SK-N-SH (cell line): Measurements from ENCODE around the gene TBC1D1. TPM values are rescaled to one million over a fixed set of nuclear protein-coding genes. Genes with fewer than 3 reads are reported as not detected.
A peak's percentile ranks its signal among the peaks of the same experiment; 100 is the strongest.

ENCODE experiments used
- CTCF ChIA-PET: fragments of 300-600, 350-600 bp; formaldehyde crosslinking; extraction: SDS; loops from one replicate; lab custom pipeline; 2021; lab: Yijun Ruan, JAX
- POLR2A ChIA-PET: fragments of 350-600 bp; sonication (Branson Sonifier 250); formaldehyde crosslinking; extraction: SDS; loops from one replicate; lab custom pipeline; 2020; ENCODE audit warnings: antibody characterized with exemption, inconsistent platforms; lab: Yijun Ruan, JAX
- DNase-seq: peaks from one replicate; pipeline ENCODE4 v3.0.0; 2012
- H2AFZ ChIP-seq: fragments of 200-600 bp; sonication (generic); 2 replicates; pipeline ENCODE4 v1.8.1; 2016; ENCODE audit warnings: antibody characterized with exemption, mild to moderate bottlenecking, low read depth
- H3F3A ChIP-seq: fragments of 200-600 bp; sonication (generic); replicated peaks from 2 replicates; pipeline ENCODE3; 2016; ENCODE audit warnings: antibody characterized with exemption, mild to moderate bottlenecking; ENCODE audit not compliant: insufficient read depth
- H3K27ac ChIP-seq, 2 experiments: fragments of 200-500 bp in 1 of 2; fragments of 200-600 bp in 1 of 2; sonication (Bioruptor generic) in 1 of 2; sonication (generic), shearing (Covaris generic) in 1 of 2; 2 replicates each; pipeline versions ENCODE4 v1.5.1 to v1.6.1; 2014 to 2016; ENCODE audit warnings: low read depth in 2 of 2, inconsistent platforms in 1 of 2, low read length in 1 of 2, mild to moderate bottlenecking in 1 of 2, mixed read lengths in 1 of 2
- H3K27me3 ChIP-seq: fragments of 200-600 bp; sonication (generic), shearing (Covaris generic); 2 replicates; pipeline ENCODE4 v1.6.1; 2016; ENCODE audit warnings: mixed run types; ENCODE audit not compliant: insufficient read depth
- H3K36me3 ChIP-seq, 2 experiments: fragments of 200-500 bp in 1 of 2; fragments of 200-600 bp in 1 of 2; sonication (Bioruptor generic) in 1 of 2; sonication (generic) in 1 of 2; replicated peaks in 1 of 2; 2 replicates each; pipeline versions ENCODE3 to v1.5.1; 2014 to 2016; ENCODE audit warnings: low read length in 1 of 2, mild to moderate bottlenecking in 1 of 2; ENCODE audit not compliant: insufficient read depth in 2 of 2, control insufficient read depth in 1 of 2
- H3K4me1 ChIP-seq, 2 experiments: fragments of 200-500 bp in 1 of 2; fragments of 200-600 bp in 1 of 2; sonication (Bioruptor generic) in 1 of 2; sonication (generic), shearing (Covaris generic) in 1 of 2; 2 replicates each; pipeline versions ENCODE4 v1.5.1 to v1.6.1; 2014 to 2016; ENCODE audit warnings: low read depth in 1 of 2, low read length in 1 of 2, mixed run types in 1 of 2; ENCODE audit not compliant: insufficient read depth in 2 of 2, control insufficient read depth in 1 of 2
- H3K4me2 ChIP-seq: fragments of 200-600 bp; sonication (generic), shearing (Covaris generic); 2 replicates; pipeline ENCODE4 v1.6.1; 2017; ENCODE audit warnings: mixed run types
- H3K4me3 ChIP-seq, 2 experiments: fragments of 200-500 bp in 1 of 2; fragments of 200-600 bp in 1 of 2; sonication (Bioruptor generic) in 1 of 2; sonication (generic), shearing (Covaris generic) in 1 of 2; 2 replicates each; pipeline versions ENCODE4 v1.5.1 to v1.8.1; 2014 to 2016; ENCODE audit warnings: low read depth in 2 of 2, inconsistent platforms in 1 of 2, low read length in 1 of 2, mild to moderate bottlenecking in 1 of 2, mixed read lengths in 1 of 2, moderate library complexity in 1 of 2
- H3K79me2 ChIP-seq: fragments of 200-600 bp; sonication (generic); 2 replicates; pipeline ENCODE4 v1.8.1; 2017; ENCODE audit warnings: mild to moderate bottlenecking; ENCODE audit not compliant: insufficient read depth
- H3K9ac ChIP-seq: fragments of 200-600 bp; sonication (generic); 2 replicates; pipeline ENCODE4 v1.6.1; 2017; ENCODE audit warnings: mixed run types
- H3K9me2 ChIP-seq: fragments of 200-600 bp; sonication (generic); 2 replicates; pipeline ENCODE4 v1.6.1; 2017; ENCODE audit warnings: mixed run types
- H3K9me3 ChIP-seq: fragments of 200-600 bp; sonication (generic); 2 replicates; pipeline ENCODE4 v1.6.1; 2017; ENCODE audit warnings: mixed run types, mild to moderate bottlenecking, moderate library complexity
- H4K20me1 ChIP-seq: fragments of 200-600 bp; sonication (generic); 2 replicates; pipeline ENCODE4 v1.6.1; 2017; ENCODE audit warnings: mild to moderate bottlenecking, mixed run types; ENCODE audit not compliant: insufficient read depth
- CTCF ChIP-seq: fragments of 200-600 bp; sonication (generic); IDR thresholded peaks from 2 replicates; pipeline ENCODE4 v1.6.1; 2017; ENCODE audit warnings: antibody characterized with exemption, mild to moderate bottlenecking, moderate library complexity
- EP300 ChIP-seq, 2 experiments: IDR thresholded peaks; 2 replicates each; pipeline versions ENCODE4 v1.4.0 to v1.6.1; 2012; ENCODE audit warnings: borderline replicate concordance in 1 of 2, low read depth in 1 of 2, low read length in 1 of 2
- EZH2phosphoT487 ChIP-seq: fragments of 200-600 bp; sonication (generic); IDR thresholded peaks from 2 replicates; pipeline ENCODE4 v1.6.1; 2017; ENCODE audit warnings: low read depth, mixed run types, mild to moderate bottlenecking, antibody characterized with exemption, moderate library complexity, borderline replicate concordance
- FOXJ3 ChIP-seq: sonication (generic); formaldehyde crosslinking; IDR thresholded peaks from 2 replicates; pipeline ENCODE4 v1.5.1; 2020; ENCODE audit warnings: mild to moderate bottlenecking, missing genetic modification reagents
- RAD21 ChIP-seq: IDR thresholded peaks from 2 replicates; pipeline ENCODE4 v1.6.1; 2012; ENCODE audit warnings: mild to moderate bottlenecking, low read length
- RCOR1 ChIP-seq: fragments of 150-350 bp; IDR thresholded peaks from 2 replicates; pipeline ENCODE4 v1.6.1; 2017; ENCODE audit warnings: antibody characterized with exemption, low read length
- SMC3 ChIP-seq: IDR thresholded peaks from 2 replicates; pipeline ENCODE4 v1.6.1; 2012; ENCODE audit warnings: low read depth, low read length, improper control_type of control experiment
- WGBS: methylation state at CpG from one replicate; pipeline ENCODE4 v1.1.6; 2017; ENCODE audit warnings: low lambda C conversion rate; 5-methylcytosine and 5-hydroxymethylcytosine counted together
- polyA plus RNA-seq, 3 experiments: library from polyadenylated mRNA; depleted of rRNA; stranded (reverse); fragments of >200 nt; gene quantifications; 2 replicates each; pipeline ENCODE4 v1.2.3, GENCODE V29; 2012
- TF ChIP-seq, protein P1 (sequence below): IDR thresholded peaks from 2 replicates; pipeline ENCODE4 v1.4.0; 2012; ENCODE audit warnings: low read depth

TBC1D1 gene
- polyA plus RNA-seq, 1 of the 3 experiments (the other 2 are of a cell fraction), result 29.8 TPM

DNA sequence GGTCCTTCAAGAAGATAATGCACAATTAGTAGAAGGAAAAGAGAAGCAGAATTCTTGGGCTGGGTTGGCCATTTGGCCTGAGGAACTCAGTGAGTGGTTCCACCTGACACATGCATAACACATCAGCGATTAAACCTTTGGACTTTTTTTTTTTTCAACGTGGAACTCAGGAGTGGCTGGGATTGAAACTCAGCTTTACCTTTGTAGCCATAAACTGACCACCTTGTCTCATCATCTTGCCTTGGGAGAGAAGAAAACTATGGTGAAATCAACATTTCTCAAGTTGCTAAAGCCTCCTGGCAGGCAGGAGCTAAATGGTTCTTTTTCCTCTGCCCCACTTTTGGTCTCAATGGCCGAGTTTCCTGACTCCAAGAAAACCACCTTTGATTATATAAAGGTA lies 85.6 kb downstream of the TBC1D1 start (continued):
- TF ChIP-seq CTCF (no peak), FOXJ3 (no peak)

DNA sequence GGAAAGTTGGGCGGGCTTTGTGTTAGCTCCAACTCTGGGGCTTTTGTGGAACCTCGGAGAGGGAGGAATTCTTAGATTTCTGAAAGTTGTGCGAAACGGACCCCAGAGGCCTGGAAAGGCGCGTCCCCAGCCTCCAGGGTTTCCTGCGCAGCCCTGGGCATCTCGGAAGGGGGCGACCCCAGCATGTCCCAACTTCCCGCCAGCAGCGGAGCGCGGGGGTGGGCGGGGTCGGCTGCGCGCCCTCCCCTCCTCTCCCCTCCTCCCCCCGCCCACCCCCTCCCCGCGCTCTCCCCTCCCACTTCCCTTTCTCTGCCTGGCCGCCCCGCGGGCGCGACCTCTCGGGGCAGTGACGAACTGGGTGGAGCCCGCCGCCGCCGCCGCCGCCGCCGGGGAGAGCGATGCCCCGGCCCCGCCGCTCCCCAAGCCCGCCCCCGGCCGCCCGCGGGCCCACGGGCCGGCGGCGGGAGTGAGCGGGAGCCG lies 86.1 kb downstream of the TBC1D1 start:
- peak overlapping the region; percentile 77; the same call in 1 of the 2 replicates for H3K9ac ChIP-seq
- H3K9me2 ChIP-seq, result no peaks in the 10 kb centered on the region
- DNase-seq, result peak; percentile 93
- H3K9me3 ChIP-seq, result no peaks in the 10 kb centered on the region
- H3K27ac ChIP-seq, result no peak overlapping the region
- TF ChIP-seq EP300 (IDR thresholded peaks at IDR 0.05; ENCODE audit: borderline replicate concordance in 1 of 2, low read depth in 1 of 2, low read length in 1 of 2) (no peak), RAD21 (peak; percentile 18; the same call in 1 of the 2 replicates)
- peak overlapping the region; percentile 70; the same call in 1 of the 2 replicates for H3K4me2 ChIP-seq
- H3F3A ChIP-seq, result peaks cover 15% of the 10 kb centered on the region
- ChIA-PET POLR2A (no interaction called here), CTCF (interaction anchor here (0.6 to 2.0 kb wide), 12 partner anchors 10 to 375 kb away, joined by 3 to 10 read pairs (median 4); partner anchors contain the start of gene PGM2)
- H3K27me3 ChIP-seq, result no peaks in the 10 kb centered on the region
- H3K4me3 ChIP-seq, result peak overlapping the region; percentile 75 to 77; a peak in 3 of 4 replicates
- H3K79me2 ChIP-seq, result peaks cover 35% of the 10 kb centered on the region; the same call in 1 of the 2 replicates
- H3K36me3 ChIP-seq, result no peaks in the 10 kb centered on the region
- peak overlapping the region; percentile 86 for H2AFZ ChIP-seq
- H3K4me1 ChIP-seq, result peaks cover 2 to 8% of the 10 kb centered on the region in 2 experiments; a peak in 2 of 4 replicates
- H4K20me1 ChIP-seq, result no peaks in the 10 kb centered on the region
- 36% methylated on average over 6 of the region's 50 CpGs for WGBS

DNA sequence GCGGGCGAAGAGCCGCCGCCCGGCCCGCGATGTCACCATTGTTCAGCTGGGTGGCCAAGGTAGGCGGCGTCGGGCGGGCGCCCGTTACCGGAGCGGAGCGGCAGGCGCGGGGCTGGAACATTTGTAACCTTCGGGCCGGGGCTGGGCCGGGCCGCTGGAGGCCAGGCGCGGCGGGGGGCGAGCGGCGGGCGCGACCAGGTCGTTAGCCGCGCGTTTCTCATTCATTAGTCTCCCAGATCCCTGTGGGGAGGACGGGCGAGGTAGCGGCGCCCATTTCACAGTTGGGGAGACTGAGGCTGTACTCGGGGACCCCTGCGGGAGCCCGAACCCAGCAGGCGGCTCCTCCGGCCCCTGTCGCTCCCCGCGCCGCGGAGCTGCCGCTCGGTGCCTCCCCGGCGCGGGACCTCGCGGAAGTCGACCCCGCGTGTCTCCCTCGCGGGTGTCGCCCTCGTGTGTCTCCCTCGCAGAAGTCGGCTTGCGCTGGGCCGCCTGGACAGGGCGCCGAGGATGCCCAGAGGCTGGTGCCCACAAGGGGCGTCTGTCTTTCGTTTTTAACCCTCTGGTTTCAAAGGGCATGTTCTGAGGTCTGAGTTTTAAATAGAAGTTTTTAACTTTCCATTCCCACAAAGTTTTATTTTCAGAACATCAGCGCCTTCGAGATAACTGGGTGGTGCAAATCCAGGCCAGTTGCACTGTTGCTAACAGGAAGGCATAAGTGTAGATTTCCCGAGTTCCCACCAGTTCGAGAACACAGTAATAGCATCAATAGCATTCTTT lies 86.8 kb downstream of the TBC1D1 start:
- WGBS, result 8% methylated on average over 18 of the region's 74 CpGs
- ChIA-PET POLR2A (no interaction called here), CTCF (interaction anchor here (0.7 to 2.0 kb wide), 11 partner anchors 9 to 375 kb away, joined by 3 to 7 read pairs (median 4); partner anchors contain the start of gene PGM2)
- peak overlapping the region; percentile 92 for H3K4me2 ChIP-seq
- H4K20me1 ChIP-seq, result no peaks in the 10 kb centered on the region
- H3K36me3 ChIP-seq, result no peaks in the 10 kb centered on the region
- H3K9me2 ChIP-seq, result no peaks in the 10 kb centered on the region
- H3K9ac ChIP-seq, result peak overlapping the region; percentile 77
- peak overlapping the region; percentile 86 for H2AFZ ChIP-seq
- DNase-seq, result peak; percentile 79
- H3K27ac ChIP-seq, result 0 out of 4 replicates have a peak overlapping the region, but pooled peaks of 1 of the 2 experiments have one; percentile 13
- peaks cover 35% of the 10 kb centered on the region; the same call in 1 of the 2 replicates for H3K79me2 ChIP-seq
- peak overlapping the region; percentile 75 to 77 for H3K4me3 ChIP-seq
- peaks cover 15% of the 10 kb centered on the region for H3F3A ChIP-seq
- no peaks in the 10 kb centered on the region for H3K9me3 ChIP-seq
- H3K4me1 ChIP-seq, result peaks cover 8% of the 10 kb centered on the region in 2 experiments; a peak in 2 of 4 replicates
- TF ChIP-seq CTCF, result peak; percentile 72
- TF ChIP-seq SMC3, result peak; percentile 29; the same call in 1 of the 2 replicates
- TF ChIP-seq RCOR1, result 0 out of 2 replicates have a peak, but pooled peaks have one; percentile 13
- TF ChIP-seq RAD21, result peak; percentile 48
- no peak for TF ChIP-seq EZH2phosphoT487
- TF ChIP-seq, protein P1, sequence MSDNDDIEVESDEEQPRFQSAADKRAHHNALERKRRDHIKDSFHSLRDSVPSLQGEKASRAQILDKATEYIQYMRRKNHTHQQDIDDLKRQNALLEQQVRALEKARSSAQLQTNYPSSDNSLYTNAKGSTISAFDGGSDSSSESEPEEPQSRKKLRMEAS, result peak; percentile 80
- H3K27me3 ChIP-seq, result no peaks in the 10 kb centered on the region
